ENCODE results near the gene CDRT15L2. TPM values are rescaled to one million over a fixed set of nuclear protein-coding genes. Genes with fewer than 3 reads are reported as not detected.

CDRT15L2 gene
- total and polyA plus RNA-seq, 2 donors (not counting 1 experiment from before 2014, with no cell fraction given) = not detected

DNA sequence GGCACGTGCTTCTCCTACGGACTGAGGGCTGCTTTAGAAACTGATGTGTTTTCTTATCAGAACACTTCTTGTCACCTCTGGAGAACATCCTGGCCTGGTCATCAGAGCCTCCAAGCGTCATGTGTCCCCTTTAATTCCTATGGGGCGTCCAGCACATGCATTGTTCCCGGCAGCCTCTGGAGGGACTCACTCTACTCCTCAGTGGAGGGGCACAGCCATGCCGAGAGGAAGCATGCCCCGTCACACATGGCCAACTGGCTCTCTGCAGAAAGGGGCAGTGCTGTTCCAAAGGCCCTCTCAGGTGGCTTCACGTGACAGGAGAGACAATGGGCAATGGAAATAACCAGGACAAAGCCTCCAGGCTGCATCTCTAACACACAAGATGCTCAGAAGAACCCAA lies 31.8 kb downstream of the CDRT15L2 start:
- TF ChIP-seq EZH2 (IDR thresholded peaks at IDR 0.05; ENCODE audit: borderline replicate concordance, insufficient read depth, low read depth, low read length, poor library complexity, severe bottlenecking) (no peak), CTCF (IDR thresholded peaks at IDR 0.05) (no peak)
- no peak for ATAC-seq (ENCODE audit: low read depth)
- no peaks in the 10 kb centered on the region for H3K9me3 Mint-ChIP-seq (ENCODE audit: insufficient read depth)
- H3K9ac ChIP-seq (ENCODE audit: low read length) = no peak overlapping the region
- ChIA-PET POLR2A (no interaction called here), CTCF (no interaction called here)
- no peak for DNase-seq
- 83% methylated on average over 8 of the region's 8 CpGs for WGBS (ENCODE audit: insufficient coverage)
- H3K4me3 ChIP-seq (ENCODE audit: control extremely low read depth in 1 of 5, extremely low read depth in 1 of 5, insufficient read depth in 1 of 5, low read depth in 2 of 5, low read length in 4 of 5) = no peak overlapping the region
- no peak overlapping the region for H3K4me3 Mint-ChIP-seq
- H3K36me3 ChIP-seq (replicated peaks in 1 of 2; ENCODE audit: control extremely low read depth in 1 of 2, control insufficient read depth in 1 of 2, extremely low read depth in 1 of 2, insufficient read depth in 2 of 2, low read length in 1 of 2) = no peaks in the 10 kb centered on the region
- no peak overlapping the region for H2AFZ ChIP-seq (ENCODE audit: insufficient read depth, low read depth, low read length, poor library complexity, severe bottlenecking)
- peaks cover 0 to 3% of the 10 kb centered on the region in 2 donors for H3K4me1 ChIP-seq (ENCODE audit: control insufficient read depth in 2 of 2, insufficient read depth in 2 of 2, low read length in 2 of 2)
- H3K27me3 Mint-ChIP-seq = no peaks in the 10 kb centered on the region
- no peaks in the 10 kb centered on the region for H3K9me3 ChIP-seq (ENCODE audit: control extremely low read depth in 1 of 3, control insufficient read depth in 2 of 3, insufficient read depth in 1 of 3, low read length in 2 of 3)
- peaks cover 0 to 4% (median 0%) of the 10 kb centered on the region in 4 experiments for H3K27me3 ChIP-seq (replicated peaks in 1 of 4; ENCODE audit: control extremely low read depth in 1 of 4, control insufficient read depth in 3 of 4, insufficient read depth in 4 of 4, low read length in 3 of 4)
- no peak overlapping the region for H3K27ac Mint-ChIP-seq
- H3K4me2 ChIP-seq (replicated peaks; ENCODE audit: low read depth, low read length, poor library complexity, severe bottlenecking) = no peak overlapping the region
- peaks cover 2% of the 10 kb centered on the region for H3K4me1 Mint-ChIP-seq
- intact Hi-C loops (cut with micrococcal nuclease) = no loop called here
- H4K20me1 ChIP-seq (ENCODE audit: control insufficient read depth, insufficient read depth, low read length, poor library complexity, severe bottlenecking) = no peaks in the 10 kb centered on the region
- H3K79me2 ChIP-seq (ENCODE audit: control insufficient read depth, insufficient read depth, low read length) = no peaks in the 10 kb centered on the region
- H3K27ac ChIP-seq (ENCODE audit: low read length in 2 of 2) = no peak overlapping the region

GRCh38 chr17:20612635-20613034 lies 33.1 kb downstream of the CDRT15L2 start:
- Mint-ChIP-seq H3K4me3 (no peak overlapping the region), H3K27ac (no peak overlapping the region), H3K4me1 (peaks cover 2% of the 10 kb centered on the region), H3K27me3 (no peaks in the 10 kb centered on the region), H3K9me3 (ENCODE audit: insufficient read depth) (no peaks in the 10 kb centered on the region)
- CTCF ChIA-PET = no interaction called here
- 96% methylated on average over 16 of the region's 16 CpGs for WGBS (ENCODE audit: insufficient coverage)
- intact Hi-C loops (cut with micrococcal nuclease) = no loop called here
- H3K27ac ChIP-seq (ENCODE audit: low read length in 2 of 2) = no peak overlapping the region
- POLR2A ChIA-PET = no interaction called here
- peaks cover 0 to 4% (median 0%) of the 10 kb centered on the region in 4 experiments for H3K27me3 ChIP-seq (replicated peaks in 1 of 4; ENCODE audit: control extremely low read depth in 1 of 4, control insufficient read depth in 3 of 4, insufficient read depth in 4 of 4, low read length in 3 of 4)
- H3K36me3 ChIP-seq (replicated peaks in 1 of 2; ENCODE audit: control extremely low read depth in 1 of 2, control insufficient read depth in 1 of 2, extremely low read depth in 1 of 2, insufficient read depth in 2 of 2, low read length in 1 of 2) = no peaks in the 10 kb centered on the region
- no peak overlapping the region for H3K4me2 ChIP-seq (replicated peaks; ENCODE audit: low read depth, low read length, poor library complexity, severe bottlenecking)
- no peak overlapping the region for H3K4me3 ChIP-seq (ENCODE audit: control extremely low read depth in 1 of 5, extremely low read depth in 1 of 5, insufficient read depth in 1 of 5, low read depth in 2 of 5, low read length in 4 of 5)
- TF ChIP-seq EZH2 (IDR thresholded peaks at IDR 0.05; ENCODE audit: borderline replicate concordance, insufficient read depth, low read depth, low read length, poor library complexity, severe bottlenecking) (no peak), CTCF (IDR thresholded peaks at IDR 0.05) (no peak)
- no peak overlapping the region for H2AFZ ChIP-seq (ENCODE audit: insufficient read depth, low read depth, low read length, poor library complexity, severe bottlenecking)
- H3K9ac ChIP-seq (ENCODE audit: low read length) = no peak overlapping the region
- H3K4me1 ChIP-seq (ENCODE audit: control insufficient read depth in 2 of 2, insufficient read depth in 2 of 2, low read length in 2 of 2) = peaks cover 0 to 3% of the 10 kb centered on the region in 2 donors
- no peaks in the 10 kb centered on the region for H4K20me1 ChIP-seq (ENCODE audit: control insufficient read depth, insufficient read depth, low read length, poor library complexity, severe bottlenecking)
- H3K79me2 ChIP-seq (ENCODE audit: control insufficient read depth, insufficient read depth, low read length) = no peaks in the 10 kb centered on the region
- no peak for ATAC-seq (ENCODE audit: low read depth)
- H3K9me3 ChIP-seq (ENCODE audit: control extremely low read depth in 1 of 3, control insufficient read depth in 2 of 3, insufficient read depth in 1 of 3, low read length in 2 of 3) = no peaks in the 10 kb centered on the region
- DNase-seq = no peak

All from B cell (primary cell).